GM21390 (cell line): Measurements from ENCODE around the gene PPP2R5C.

ENCODE experiments used
- ATAC-seq: cut with Tn5 transposase; IDR thresholded peaks from one replicate; pipeline ENCODE4 v1.9.1; 2021; ENCODE audit not compliant: unreplicated experiment

Gene PPP2R5C

DNA sequence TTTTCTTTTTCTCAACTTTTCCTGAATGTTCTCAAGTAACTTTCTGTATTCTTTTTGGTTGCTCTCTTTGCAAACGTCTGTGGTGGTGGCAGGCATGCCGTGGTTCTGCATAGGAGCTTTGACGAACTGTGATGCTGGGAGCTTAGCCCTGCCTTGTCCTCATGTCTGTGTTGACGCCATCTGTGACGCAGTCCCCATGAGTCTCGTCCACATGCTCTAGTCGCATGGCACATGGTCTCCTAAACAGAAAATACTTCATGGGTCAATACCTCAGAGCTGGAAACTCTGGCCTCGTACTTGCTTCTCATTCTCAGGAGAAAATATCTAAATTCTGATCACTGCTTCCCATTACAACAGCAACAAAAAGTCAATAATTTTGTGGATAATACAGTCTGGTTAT is 152.6 kb downstream of the PPP2R5C start:
- ATAC-seq = no peak

DNA sequence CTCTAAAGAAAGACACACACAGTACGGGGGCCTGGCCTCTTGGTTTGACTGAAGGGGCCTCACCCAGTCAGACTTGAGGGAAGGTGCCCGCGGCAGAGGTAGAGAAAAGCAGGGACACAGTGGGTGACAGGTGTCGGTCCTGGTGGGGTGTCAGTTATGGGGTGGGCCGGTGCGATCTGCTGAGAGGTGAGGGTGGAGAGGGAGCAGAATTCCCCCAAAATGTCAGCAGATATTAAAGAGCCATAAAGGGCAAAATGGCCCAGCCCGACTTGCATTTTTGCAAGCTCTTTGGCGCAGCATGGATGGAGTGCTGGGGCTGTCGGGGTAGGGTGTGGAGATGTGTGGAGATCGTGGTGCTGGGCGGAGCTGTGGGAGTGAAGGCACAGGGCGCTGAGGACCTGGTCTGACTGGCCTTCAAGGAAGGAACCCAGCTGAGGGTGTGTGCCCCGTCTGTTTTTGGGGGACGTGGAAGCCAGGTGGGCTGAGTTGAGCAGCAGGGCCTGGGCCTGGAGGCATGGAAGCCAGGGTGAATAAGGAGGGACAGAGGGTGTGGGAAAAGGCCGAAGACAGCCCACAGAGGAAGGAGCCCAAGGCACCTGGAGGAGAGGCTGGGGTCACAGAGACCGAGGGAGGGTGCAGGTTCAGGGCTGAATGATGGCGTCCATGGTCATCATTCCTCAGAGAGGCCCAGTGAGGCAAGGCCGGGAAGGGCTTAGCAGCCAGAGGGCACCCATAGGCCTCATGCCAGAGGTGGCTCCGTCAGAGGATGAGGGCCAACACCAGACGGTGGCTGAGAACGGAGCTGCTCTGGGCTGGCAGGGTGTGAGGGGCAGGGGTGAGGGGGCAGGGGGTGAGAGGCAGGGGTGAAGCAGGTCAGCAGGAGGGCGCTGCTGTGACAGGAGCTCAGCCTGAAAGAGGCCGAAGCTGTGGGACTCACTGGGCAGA is 154.6 kb downstream of the PPP2R5C start:
- no peak for ATAC-seq

DNA sequence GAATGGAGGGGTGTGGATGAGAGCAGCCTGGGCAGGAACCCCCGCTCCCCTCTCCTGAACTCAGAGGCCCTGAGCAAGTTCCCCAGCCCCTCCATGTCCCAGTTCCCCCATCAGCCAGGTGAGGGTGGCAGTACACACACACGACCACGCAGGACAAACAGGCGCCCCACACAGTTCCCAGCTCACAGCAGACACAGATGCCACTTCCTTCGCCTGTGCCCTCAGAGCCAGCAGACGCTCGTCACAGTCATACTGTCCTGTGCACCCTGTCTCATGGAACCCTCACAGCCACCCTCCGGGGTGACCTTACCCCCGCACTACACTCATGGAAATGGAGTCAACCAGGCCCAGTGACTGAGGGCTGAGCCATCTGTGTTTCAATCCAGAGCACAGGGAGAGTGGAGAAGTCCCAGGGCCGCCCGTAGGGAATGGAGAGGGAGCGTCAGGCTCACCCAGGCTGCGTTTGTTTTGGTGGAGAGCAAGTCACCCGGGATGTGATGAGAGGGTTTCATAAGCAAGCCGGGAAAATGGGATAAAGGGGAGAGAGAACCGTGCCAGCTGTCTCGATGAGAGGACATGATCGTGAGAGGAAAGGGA is 155.4 kb downstream of the PPP2R5C start:
- no peak for ATAC-seq

DNA sequence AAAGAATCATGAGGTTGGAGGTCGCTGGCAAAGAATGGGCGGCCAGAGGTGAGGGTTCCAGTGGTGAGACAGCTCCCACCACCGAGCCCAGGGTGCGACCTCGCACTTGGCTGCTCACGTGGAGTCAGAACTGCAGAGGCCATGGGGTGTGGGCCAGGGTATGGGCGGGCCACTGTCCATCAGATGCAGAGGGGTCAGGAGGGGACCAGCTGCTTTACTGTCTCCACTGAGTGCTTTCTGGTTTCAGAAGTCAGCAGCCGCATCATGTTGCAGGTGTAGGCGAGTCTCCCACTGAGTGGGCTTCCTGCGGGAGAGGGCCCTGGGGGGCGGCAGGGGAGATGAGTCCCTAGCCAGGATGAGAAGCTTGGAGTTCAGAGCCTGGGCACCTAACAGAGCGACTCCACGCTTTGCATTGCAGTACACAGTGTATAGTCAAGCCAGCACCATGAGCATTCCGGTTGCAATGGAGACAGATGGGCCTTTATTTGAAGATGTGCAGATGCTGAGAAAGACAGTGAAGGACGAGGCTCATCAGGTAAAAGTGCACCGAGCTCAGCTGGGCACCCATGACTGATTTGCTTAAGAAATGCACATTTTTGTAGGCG is 156.0 kb downstream of the PPP2R5C start:
- ATAC-seq = no peak

DNA sequence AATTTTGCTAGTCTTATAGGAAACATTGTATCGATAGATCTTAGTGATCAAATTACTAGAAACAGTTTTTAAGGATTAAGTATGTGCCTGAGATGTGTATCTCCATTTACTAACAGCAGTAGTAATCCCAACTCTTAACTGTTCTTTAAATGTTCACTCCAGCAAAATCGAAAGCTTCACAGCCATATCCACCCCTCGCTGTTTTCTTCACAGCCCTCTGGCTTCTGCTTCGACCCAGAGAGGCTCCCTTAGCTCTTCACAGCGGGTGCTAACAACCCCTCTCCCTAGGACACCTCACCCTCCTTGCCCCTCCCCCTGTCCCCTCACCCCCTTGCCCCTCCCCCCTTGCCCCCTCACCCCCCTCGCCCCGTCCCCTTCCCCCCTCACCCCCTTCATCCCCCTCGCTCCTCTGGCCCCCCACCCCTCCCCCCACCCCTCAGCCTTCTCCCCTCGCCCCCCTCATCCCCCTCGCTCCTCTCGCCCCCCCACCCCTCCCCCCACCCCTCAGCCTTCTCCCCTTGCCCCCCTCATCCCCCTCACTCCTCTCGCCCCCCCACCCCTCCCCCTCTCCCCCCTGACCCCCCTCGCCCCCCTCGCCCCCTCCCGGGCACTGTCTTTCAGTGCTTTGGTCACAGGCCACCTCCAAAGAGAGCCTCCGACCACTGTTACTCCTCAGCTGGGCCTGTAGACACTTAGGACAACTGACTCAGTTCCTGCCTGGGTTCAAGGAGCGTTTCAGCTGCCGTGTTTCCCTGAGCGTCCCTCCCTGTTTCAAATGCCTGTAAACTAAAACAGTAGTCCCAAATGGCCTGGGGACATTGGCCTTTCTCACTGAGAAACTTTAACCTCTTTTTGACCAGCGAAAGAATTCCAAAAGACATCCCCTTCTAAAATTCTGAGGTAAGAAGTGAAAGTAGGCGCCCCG is 156.8 kb downstream of the PPP2R5C start:
- no peak for ATAC-seq

DNA sequence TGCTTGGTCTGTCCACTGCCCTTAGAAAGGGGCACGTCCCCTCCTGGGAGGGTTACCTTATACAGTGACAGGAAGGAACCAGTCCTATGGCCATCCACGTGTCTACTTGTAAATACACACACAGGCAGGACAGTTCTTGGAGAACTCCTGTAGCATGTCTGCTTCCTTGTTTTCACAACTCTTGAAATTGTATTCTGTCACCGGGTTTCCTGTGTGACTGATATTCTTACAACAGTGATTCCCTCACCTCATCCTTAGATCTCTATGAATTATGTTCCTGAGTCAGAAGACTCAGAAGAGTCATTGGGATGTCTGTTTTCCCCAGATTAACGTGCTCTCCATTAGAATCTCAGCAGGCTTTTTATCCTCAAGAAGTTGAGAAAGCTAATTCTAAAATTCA is 158.8 kb downstream of the PPP2R5C start:
- ATAC-seq = no peak

GRCh38 chr14:101922866-101923265 is 161.4 kb downstream of the PPP2R5C start:
- no peak for ATAC-seq

DNA sequence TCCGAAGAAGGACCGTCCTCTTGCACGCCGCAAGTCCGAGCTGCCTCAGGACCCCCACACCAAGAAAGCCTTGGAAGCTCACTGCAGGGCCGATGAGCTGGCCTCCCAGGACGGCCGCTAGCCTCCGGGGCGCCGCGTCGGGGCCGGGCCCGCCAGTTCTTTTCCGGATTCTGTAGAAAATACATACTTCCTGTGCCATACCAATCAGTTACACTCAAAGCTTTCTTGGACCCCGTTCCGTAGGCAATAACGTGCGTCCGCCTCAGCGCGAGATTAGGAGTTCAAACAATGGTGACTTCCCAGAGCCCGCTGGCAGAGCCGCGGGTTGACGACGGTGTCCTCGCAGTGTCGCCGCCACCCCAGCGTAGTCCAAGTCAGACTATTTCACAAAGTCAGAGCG is 163.6 kb downstream of the PPP2R5C start:
- ATAC-seq = no peak

- ATAC-seq = no peak
These were observed 164.6 kb downstream of the PPP2R5C start for GRCh38 chr14:101926085-101926484.

DNA sequence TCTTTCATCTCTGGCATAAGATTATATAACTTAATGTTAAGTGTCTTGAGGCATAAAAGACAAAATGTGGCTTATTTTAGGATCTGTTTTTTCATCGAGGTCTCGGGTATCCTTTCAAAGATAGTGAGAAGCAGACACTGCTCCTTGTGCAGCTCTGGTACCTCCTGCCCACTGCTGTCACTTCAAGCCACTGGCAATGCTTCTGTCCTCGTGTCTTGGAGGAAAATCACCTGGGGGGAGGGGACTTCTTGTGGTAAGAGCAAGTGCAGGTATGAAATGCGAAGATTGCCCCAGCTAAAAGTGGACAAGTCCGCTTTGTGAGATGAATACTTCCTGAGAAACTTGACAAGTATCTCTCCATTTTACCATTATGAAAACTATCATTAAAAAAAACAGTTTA is 165.1 kb downstream of the PPP2R5C start:
- ATAC-seq = no peak

GRCh38 chr14:101927859-101928258 is 166.3 kb downstream of the PPP2R5C start:
- no peak for ATAC-seq

- ATAC-seq = no peak
These were observed 166.9 kb downstream of the PPP2R5C start for GRCh38 chr14:101928415-101928841.

- ATAC-seq = no peak
These were observed 167.6 kb downstream of the PPP2R5C start for GRCh38 chr14:101929096-101929495.

DNA sequence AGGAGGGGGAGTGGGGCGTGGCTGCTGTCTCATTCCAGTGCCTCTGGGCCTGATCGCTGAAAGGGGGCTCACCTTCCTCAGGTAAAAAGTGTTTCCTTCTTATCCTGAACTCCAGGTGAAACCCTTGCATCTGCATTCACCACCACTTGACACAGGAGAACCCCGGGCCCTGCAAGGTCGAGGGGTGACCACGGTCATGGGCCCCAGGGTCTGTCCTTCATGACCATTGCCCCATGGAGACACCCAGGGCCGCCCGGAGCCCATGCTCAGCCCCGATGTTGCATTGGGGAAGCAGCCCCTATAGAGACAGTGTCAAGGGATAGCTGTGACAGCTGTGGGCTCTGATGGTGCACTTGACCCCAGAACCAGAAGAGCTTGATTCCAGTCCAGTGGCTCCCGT is 168.4 kb downstream of the PPP2R5C start:
- no peak for ATAC-seq

DNA sequence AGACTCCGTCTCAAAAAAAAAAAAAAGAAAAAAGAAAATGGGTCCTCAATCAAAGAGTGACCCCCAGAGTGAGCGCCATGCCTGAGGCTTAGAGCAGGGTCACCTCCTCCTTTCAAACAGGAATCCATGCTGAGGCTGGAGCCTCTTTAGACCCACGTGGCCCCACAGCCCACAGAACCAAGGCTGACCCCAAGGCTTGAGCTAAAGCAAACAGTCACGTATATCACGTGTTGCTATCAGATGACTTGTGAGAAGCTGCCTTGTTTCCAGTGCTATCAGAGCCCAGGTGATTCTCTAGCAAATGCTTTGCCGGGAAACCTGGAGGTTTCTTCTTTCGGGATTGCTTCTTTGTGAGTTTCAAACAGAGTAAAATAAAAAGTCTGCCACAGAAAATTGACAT is 171.2 kb downstream of the PPP2R5C start:
- ATAC-seq = no peak

DNA sequence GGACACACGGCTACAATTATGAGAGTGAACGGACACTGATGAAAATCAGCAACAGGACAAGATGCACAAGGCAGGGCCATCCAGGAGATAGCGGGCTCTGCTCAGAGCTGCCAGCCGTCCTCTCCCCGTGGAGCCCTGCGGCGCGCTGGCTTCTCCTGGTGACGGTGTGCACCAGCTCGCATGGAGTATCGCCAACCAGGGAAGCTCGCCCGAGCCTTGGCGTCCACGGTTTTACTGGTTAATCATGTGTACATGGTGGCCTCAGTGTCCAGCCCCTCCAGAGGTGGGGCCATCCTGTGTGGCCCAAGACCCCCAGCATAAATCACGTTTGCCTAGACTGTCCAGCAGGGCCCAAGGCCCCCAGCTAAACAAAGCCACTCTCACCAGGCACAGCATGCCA is 171.7 kb downstream of the PPP2R5C start:
- ATAC-seq = no peak

GRCh38 chr14:101934601-101935150 is 173.2 kb downstream of the PPP2R5C start:
- ATAC-seq = no peak

DNA sequence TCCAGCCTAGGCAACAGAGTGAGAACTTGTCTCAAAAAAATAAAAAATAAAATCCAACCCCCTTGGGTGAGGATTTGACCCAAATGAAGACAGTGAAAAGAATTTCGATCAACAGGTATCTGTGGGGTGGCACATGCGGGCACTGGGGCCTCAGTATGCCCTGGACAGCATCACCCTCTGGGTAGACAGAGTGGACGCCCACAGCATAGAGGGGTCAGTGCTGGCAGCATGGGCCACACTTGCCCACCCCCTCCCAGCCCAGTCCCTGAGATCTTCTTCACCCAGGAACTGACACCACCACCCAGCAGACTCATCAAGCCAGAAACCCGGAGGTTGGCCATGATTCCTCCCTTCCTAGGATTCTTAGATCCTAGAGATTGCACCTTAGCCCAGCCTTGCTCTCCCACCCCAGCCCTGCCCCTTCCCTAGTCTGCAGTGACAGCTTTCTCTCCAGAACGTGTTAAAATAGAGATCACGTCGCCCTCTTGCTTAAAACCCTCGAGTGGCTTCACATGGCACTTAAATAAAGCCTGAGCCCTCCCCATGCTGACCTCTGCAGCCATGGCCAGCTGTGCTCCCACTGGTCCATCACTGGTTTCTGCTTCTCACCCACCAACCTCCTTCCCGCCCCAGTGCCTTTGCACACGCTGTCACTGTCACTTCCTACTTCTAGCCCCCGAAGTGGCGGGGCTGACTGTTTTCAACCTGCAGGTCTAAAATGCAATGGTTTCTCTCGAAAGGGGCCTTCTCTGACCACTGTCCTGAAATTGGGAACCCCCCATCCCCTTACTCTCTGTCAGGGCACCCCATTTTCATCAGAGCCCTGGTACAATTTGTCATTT is 176.6 kb downstream of the PPP2R5C start:
- no peak for ATAC-seq

- ATAC-seq = no peak
These were observed 178.2 kb downstream of the PPP2R5C start for GRCh38 chr14:101939646-101940170.
